GM18861 (cell line): Measurements from ENCODE around the gene RGS3.
"Not testable (repeated sequence)": the region's sequence is repeated elsewhere in the genome, so short reads cannot be mapped to it uniquely, and the experiment has no call there.

ENCODE experiments used
- ATAC-seq: cut with Tn5 transposase; IDR thresholded peaks from one replicate; pipeline ENCODE4 v1.9.1; 2021; ENCODE audit not compliant: unreplicated experiment

RGS3 gene

GRCh38 chr9:113631871-113632665 lies 168.5 kb downstream of the RGS3 start:
- ATAC-seq = no peak

- no peak for ATAC-seq
Measured at GRCh38 chr9:113632776-113633590, 169.5 kb downstream of the RGS3 start.

GRCh38 chr9:113633782-113634595 lies 170.5 kb downstream of the RGS3 start:
- no peak for ATAC-seq

- ATAC-seq = no peak
Measured at GRCh38 chr9:113634596-113635515, 171.3 kb downstream of the RGS3 start.

GRCh38 chr9:113635586-113635985 lies 172.1 kb downstream of the RGS3 start:
- ATAC-seq = no peak

- ATAC-seq = no peak
Measured at GRCh38 chr9:113636165-113636564, 172.6 kb downstream of the RGS3 start.

GRCh38 chr9:113636693-113637092 lies 173.2 kb downstream of the RGS3 start:
- no peak for ATAC-seq

GRCh38 chr9:113638490-113638889 lies 175.0 kb downstream of the RGS3 start:
- ATAC-seq = no peak

- no peak for ATAC-seq
Measured at GRCh38 chr9:113638897-113639296, 175.4 kb downstream of the RGS3 start.

- not testable (repeated sequence) for ATAC-seq
Measured at GRCh38 chr9:113639411-113639970, 176.0 kb downstream of the RGS3 start.

GRCh38 chr9:113640418-113640817 lies 176.9 kb downstream of the RGS3 start:
- ATAC-seq = no peak

- ATAC-seq = no peak
Measured at GRCh38 chr9:113641100-113641885, 177.8 kb downstream of the RGS3 start.

GRCh38 chr9:113644321-113644720 lies 180.8 kb downstream of the RGS3 start:
- ATAC-seq = no peak

- ATAC-seq = no peak
Measured at GRCh38 chr9:113645227-113645977, 181.9 kb downstream of the RGS3 start.

- no peak for ATAC-seq
Measured at GRCh38 chr9:113645978-113646253, 182.4 kb downstream of the RGS3 start.

- no peak for ATAC-seq
Measured at GRCh38 chr9:113646491-113646890, 183.0 kb downstream of the RGS3 start.
